Stimulated activated CD8-positive, alpha-beta memory T cell treated with anti-CD3 and anti-CD28 coated beads, Interleukin-15, amount 100 ng/mL, for 4 hours (primary cell): ENCODE measurements around the gene ZBTB7C.

Source experiments
- DNase-seq, 2 donors: peaks; one replicate each; pipeline ENCODE4 v3.0.0-alpha.2; 2020; ENCODE audit warnings: low read depth in 2 of 2

The ZBTB7C gene

GRCh38 chr18:48139431-48140347, 269.5 kb downstream of the ZBTB7C start:
- DNase-seq, result no peak

GRCh38 chr18:48138660-48139430, 270.3 kb downstream of the ZBTB7C start:
- no peak for DNase-seq

GRCh38 chr18:48138210-48138609, 271.0 kb downstream of the ZBTB7C start:
- no peak for DNase-seq

- no peak for DNase-seq
Observed at GRCh38 chr18:48137374-48138081, 271.7 kb downstream of the ZBTB7C start.

GRCh38 chr18:48136827-48137373, 272.3 kb downstream of the ZBTB7C start:
- no peak for DNase-seq

- no peak for DNase-seq
Observed at GRCh38 chr18:48136051-48136826, 272.9 kb downstream of the ZBTB7C start.

- DNase-seq, result no peak
Observed at GRCh38 chr18:48135436-48135966, 273.7 kb downstream of the ZBTB7C start.

GRCh38 chr18:48134609-48135008, 274.6 kb downstream of the ZBTB7C start:
- DNase-seq, result no peak

- DNase-seq, result no peak
Observed at GRCh38 chr18:48133671-48134251, 275.4 kb downstream of the ZBTB7C start.

- DNase-seq, result no peak
Observed at GRCh38 chr18:48132797-48133655, 276.2 kb downstream of the ZBTB7C start.

GRCh38 chr18:48131042-48131441, 278.1 kb downstream of the ZBTB7C start:
- no peak for DNase-seq

GRCh38 chr18:48129621-48130082, 279.5 kb downstream of the ZBTB7C start:
- no peak for DNase-seq

- DNase-seq, result no peak
Observed at GRCh38 chr18:48127606-48128005, 281.6 kb downstream of the ZBTB7C start.

- DNase-seq, result no peak
Observed at GRCh38 chr18:48126240-48126639, 282.9 kb downstream of the ZBTB7C start.

GRCh38 chr18:48125724-48126123, 283.5 kb downstream of the ZBTB7C start:
- no peak for DNase-seq

GRCh38 chr18:48124857-48125626, 284.1 kb downstream of the ZBTB7C start:
- no peak for DNase-seq

GRCh38 chr18:48123941-48124340, 285.2 kb downstream of the ZBTB7C start:
- no peak for DNase-seq

GRCh38 chr18:48123324-48123723, 285.9 kb downstream of the ZBTB7C start:
- no peak for DNase-seq

GRCh38 chr18:48122816-48123215, 286.4 kb downstream of the ZBTB7C start:
- DNase-seq, result no peak
